Keratinocyte (primary cell): Measurements from ENCODE around the gene MTA3.

Source experiments
- EZH2 ChIP-seq: IDR thresholded peaks from one replicate; pipeline ENCODE4 v1.6.1; 2012; ENCODE audit warnings: inconsistent platforms, mild to moderate bottlenecking, low read length, moderate library complexity
- TF ChIP-seq, protein P1 (sequence below), 3 experiments: IDR thresholded peaks in 1 of 3; conservative IDR thresholded peaks in 1 of 3; optimal IDR thresholded peaks in 1 of 3; 2 replicates in 2 of 3; 3 replicates in 1 of 3; pipeline versions ENCODE3 to v1.5.1; 2011; ENCODE audit warnings: low read length in 3 of 3, mild to moderate bottlenecking in 3 of 3, moderate library complexity in 2 of 3, control low read depth in 1 of 3, inconsistent platforms in 1 of 3; ENCODE audit not compliant: insufficient read depth in 2 of 3; ENCODE audit errors: extremely low read depth in 1 of 3

DNA sequence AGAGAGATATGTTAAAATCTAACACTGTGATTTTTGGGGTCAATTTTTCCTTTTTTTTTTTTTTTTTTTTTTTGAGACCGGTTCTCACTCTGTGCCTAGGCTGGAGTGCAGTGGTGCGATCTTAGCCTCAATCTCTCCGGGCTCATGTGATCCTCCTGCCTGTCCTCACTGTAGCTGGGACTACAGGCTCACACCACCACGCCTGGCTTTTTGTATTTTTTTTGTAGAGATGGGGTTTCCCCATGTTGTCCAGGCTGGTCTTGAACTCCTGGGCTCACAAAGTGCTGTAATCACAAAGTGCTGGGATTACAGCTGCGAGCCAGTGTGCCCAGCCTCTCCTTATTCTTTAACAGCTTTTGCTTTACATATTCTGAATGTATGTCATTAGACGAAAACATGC is 226.8 kb downstream of the MTA3 start:
- TF ChIP-seq, protein P1, sequence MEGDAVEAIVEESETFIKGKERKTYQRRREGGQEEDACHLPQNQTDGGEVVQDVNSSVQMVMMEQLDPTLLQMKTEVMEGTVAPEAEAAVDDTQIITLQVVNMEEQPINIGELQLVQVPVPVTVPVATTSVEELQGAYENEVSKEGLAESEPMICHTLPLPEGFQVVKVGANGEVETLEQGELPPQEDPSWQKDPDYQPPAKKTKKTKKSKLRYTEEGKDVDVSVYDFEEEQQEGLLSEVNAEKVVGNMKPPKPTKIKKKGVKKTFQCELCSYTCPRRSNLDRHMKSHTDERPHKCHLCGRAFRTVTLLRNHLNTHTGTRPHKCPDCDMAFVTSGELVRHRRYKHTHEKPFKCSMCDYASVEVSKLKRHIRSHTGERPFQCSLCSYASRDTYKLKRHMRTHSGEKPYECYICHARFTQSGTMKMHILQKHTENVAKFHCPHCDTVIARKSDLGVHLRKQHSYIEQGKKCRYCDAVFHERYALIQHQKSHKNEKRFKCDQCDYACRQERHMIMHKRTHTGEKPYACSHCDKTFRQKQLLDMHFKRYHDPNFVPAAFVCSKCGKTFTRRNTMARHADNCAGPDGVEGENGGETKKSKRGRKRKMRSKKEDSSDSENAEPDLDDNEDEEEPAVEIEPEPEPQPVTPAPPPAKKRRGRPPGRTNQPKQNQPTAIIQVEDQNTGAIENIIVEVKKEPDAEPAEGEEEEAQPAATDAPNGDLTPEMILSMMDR (optimal IDR thresholded peaks at IDR 0.05 in 1 of 3, IDR thresholded peaks at IDR 0.05 in 1 of 3, conservative IDR thresholded peaks at IDR 0.05 in 1 of 3; ENCODE audit: extremely low read depth in 1 of 3, insufficient read depth in 2 of 3, low read length in 3 of 3): no peak
- TF ChIP-seq EZH2: no peak
